HG03064 (cell line): ENCODE data around the gene ZC3H12A.

Experiments used
- ATAC-seq: cut with Tn5 transposase; IDR thresholded peaks from one replicate; pipeline ENCODE4 v1.9.1; 2021; ENCODE audit warnings: low read depth; ENCODE audit not compliant: unreplicated experiment

The ZC3H12A gene

GRCh38 chr1:37453647-37454046, 20.7 kb upstream of the ZC3H12A start:
- no peak for ATAC-seq

GRCh38 chr1:37455516-37455915, 18.9 kb upstream of the ZC3H12A start:
- ATAC-seq, result no peak

- ATAC-seq, result no peak
These were observed 17.8 kb upstream of the ZC3H12A start for GRCh38 chr1:37456614-37457013.

- ATAC-seq, result no peak
These were observed 15.8 kb upstream of the ZC3H12A start for GRCh38 chr1:37458551-37458950.

GRCh38 chr1:37461698-37462436, 12.5 kb upstream of the ZC3H12A start:
- ATAC-seq, result no peak

GRCh38 chr1:37464443-37464842, 9.9 kb upstream of the ZC3H12A start:
- no peak for ATAC-seq

- no peak for ATAC-seq
These were observed 8.5 kb upstream of the ZC3H12A start for GRCh38 chr1:37465593-37466517.

- ATAC-seq, result no peak
These were observed 6.3 kb upstream of the ZC3H12A start for GRCh38 chr1:37468037-37468436.

GRCh38 chr1:37469386-37469785, 5.0 kb upstream of the ZC3H12A start:
- ATAC-seq, result no peak

- no peak for ATAC-seq
These were observed 2.8 kb upstream of the ZC3H12A start for GRCh38 chr1:37471345-37472231.

GRCh38 chr1:37472281-37472680, 2.1 kb upstream of the ZC3H12A start:
- ATAC-seq, result no peak

GRCh38 chr1:37472994-37473393, 1.4 kb upstream of the ZC3H12A start:
- no peak for ATAC-seq

GRCh38 chr1:37473431-37474045, 842 bp upstream of the ZC3H12A start:
- ATAC-seq, result no peak

GRCh38 chr1:37474697-37475379, 458 bp downstream of the ZC3H12A start:
- no peak for ATAC-seq

GRCh38 chr1:37475380-37476086, 1.2 kb downstream of the ZC3H12A start:
- no peak for ATAC-seq

GRCh38 chr1:37476087-37476452, 1.7 kb downstream of the ZC3H12A start:
- no peak for ATAC-seq

GRCh38 chr1:37476460-37477197, 2.2 kb downstream of the ZC3H12A start:
- no peak for ATAC-seq

- ATAC-seq, result no peak
These were observed 3.0 kb downstream of the ZC3H12A start for GRCh38 chr1:37477198-37477931.
